Left ventricle myocardium inferior (tissue), 1 donor: ENCODE measurements around the gene STK25. TPM values are rescaled to one million over a fixed set of nuclear protein-coding genes. Genes with fewer than 3 reads are reported as not detected.
"Not testable (repeated sequence)": the region's sequence is repeated elsewhere in the genome, so short reads cannot be mapped to it uniquely, and the experiment has no call there.

ENCODE experiments used
- DNase-seq: peaks from one replicate; pipeline ENCODE4 v3.0.0-alpha.2; 2020
- H3K27ac ChIP-seq: fragments of 200-600 bp; replicated peaks from 2 replicates; pipeline ENCODE4 v1.8.0; 2021
- H3K27me3 ChIP-seq: fragments of 200-600 bp; 2 replicates; pipeline ENCODE4 v1.8.0; 2021; ENCODE audit warnings: low read depth
- H3K36me3 ChIP-seq: fragments of 200-600 bp; 2 replicates; pipeline ENCODE4 v1.8.0; 2021
- H3K4me1 ChIP-seq: fragments of 200-600 bp; 2 replicates; pipeline ENCODE4 v1.8.0; 2021
- H3K4me3 ChIP-seq: fragments of 200-600 bp; 2 replicates; pipeline ENCODE4 v1.8.0; 2021; ENCODE audit warnings: mild to moderate bottlenecking, moderate library complexity
- H3K9me3 ChIP-seq: fragments of 200-600 bp; replicated peaks from 2 replicates; pipeline ENCODE4 v1.8.0; 2021
- CTCF ChIP-seq: fragments of 200-600 bp; IDR thresholded peaks from 2 replicates; pipeline ENCODE4 v1.8.0; 2021; ENCODE audit warnings: antibody characterized with exemption, mild to moderate bottlenecking, borderline replicate concordance
- intact Hi-C: fragments of 100-400 bp; cut with micrococcal nuclease; formaldehyde crosslinking; loops from one replicate; pipeline ENCODE4 v1.11.0; 2022
- total RNA-seq: library from RNA; stranded (reverse); fragmentation: NEBNext Ultra II Directional; extraction: Animal tissue kit (Norgen Biotek cat#: 25700); gene quantifications from one replicate; pipeline ENCODE4 v1.2.1, GENCODE V29; 2021
- donor health status: DM: no; HTN: yes; CAD: no; lungs with severe emphysema.

The STK25 gene
- total RNA-seq, 1 donor from 2014 or later: 89.1 TPM

GRCh38 chr2:241532168-241532567 lies 23.8 kb upstream of the STK25 start:
- intact Hi-C loops: no loop called here
- H3K4me3 ChIP-seq: no peak overlapping the region
- H3K27me3 ChIP-seq: no peaks in the 10 kb centered on the region
- no peaks in the 10 kb centered on the region for H3K36me3 ChIP-seq
- H3K4me1 ChIP-seq: no peaks in the 10 kb centered on the region
- DNase-seq: no peak
- TF ChIP-seq CTCF: no peak
- H3K9me3 ChIP-seq: no peaks in the 10 kb centered on the region
- no peak overlapping the region for H3K27ac ChIP-seq

DNA sequence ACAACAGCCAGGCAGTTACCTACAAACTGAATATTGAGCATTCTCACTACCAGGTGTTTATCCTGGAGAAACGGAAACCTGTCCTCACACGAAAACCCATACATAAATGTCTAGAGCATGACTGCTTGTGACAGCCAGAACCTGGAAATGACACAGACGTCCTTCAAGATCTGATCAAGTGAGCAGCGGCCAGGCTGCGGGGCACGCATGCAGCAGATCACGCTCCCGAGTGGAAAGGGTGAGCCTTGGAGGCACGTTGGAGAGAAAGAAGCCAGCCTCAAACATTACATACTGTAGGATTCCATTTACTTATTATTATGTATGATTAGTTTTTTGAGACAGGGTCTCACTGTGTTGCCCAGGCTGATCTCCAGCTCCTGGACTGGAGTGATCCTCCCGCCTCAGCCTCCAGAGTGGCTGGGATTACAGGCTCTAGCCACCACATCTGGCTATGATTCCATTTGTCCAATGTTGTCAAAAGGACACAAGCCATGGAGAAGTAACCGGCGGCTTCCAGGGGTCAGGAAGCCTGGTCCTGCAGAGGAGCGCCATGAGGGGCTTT lies 22.9 kb upstream of the STK25 start:
- Histone ChIP-seq H3K27me3 (no peaks in the 10 kb centered on the region), H3K4me3 (no peak overlapping the region), H3K4me1 (no peaks in the 10 kb centered on the region), H3K9me3 (no peaks in the 10 kb centered on the region), H3K36me3 (no peaks in the 10 kb centered on the region), H3K27ac (no peak overlapping the region)
- no peak for DNase-seq
- no peak for TF ChIP-seq CTCF
- intact Hi-C loops: no loop called here

DNA sequence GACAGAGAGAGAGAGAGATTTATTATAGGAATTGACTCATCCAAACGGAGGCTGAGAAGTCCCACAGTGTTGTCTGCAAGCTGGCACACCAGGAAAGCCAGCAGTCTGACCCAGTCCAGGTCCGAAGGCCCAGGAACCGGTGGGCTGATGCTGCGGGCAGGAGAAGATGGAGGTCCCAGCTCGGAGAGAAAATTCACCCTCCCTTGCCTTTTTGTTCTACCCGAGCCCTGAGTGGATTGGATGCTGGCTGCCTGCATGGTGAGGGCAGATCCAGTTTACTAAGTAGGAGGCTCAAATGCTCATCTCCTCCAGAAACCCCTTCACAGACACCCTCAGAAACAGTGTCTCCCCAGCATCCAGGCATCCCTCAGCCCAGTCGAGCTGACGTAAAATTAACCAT lies 22.2 kb upstream of the STK25 start:
- Histone ChIP-seq H3K27me3 (no peaks in the 10 kb centered on the region), H3K4me3 (no peak overlapping the region), H3K36me3 (no peaks in the 10 kb centered on the region), H3K9me3 (peaks cover 4% of the 10 kb centered on the region), H3K27ac (no peak overlapping the region), H3K4me1 (no peaks in the 10 kb centered on the region)
- no peak for TF ChIP-seq CTCF
- no peak for DNase-seq
- intact Hi-C loops: no loop called here

DNA sequence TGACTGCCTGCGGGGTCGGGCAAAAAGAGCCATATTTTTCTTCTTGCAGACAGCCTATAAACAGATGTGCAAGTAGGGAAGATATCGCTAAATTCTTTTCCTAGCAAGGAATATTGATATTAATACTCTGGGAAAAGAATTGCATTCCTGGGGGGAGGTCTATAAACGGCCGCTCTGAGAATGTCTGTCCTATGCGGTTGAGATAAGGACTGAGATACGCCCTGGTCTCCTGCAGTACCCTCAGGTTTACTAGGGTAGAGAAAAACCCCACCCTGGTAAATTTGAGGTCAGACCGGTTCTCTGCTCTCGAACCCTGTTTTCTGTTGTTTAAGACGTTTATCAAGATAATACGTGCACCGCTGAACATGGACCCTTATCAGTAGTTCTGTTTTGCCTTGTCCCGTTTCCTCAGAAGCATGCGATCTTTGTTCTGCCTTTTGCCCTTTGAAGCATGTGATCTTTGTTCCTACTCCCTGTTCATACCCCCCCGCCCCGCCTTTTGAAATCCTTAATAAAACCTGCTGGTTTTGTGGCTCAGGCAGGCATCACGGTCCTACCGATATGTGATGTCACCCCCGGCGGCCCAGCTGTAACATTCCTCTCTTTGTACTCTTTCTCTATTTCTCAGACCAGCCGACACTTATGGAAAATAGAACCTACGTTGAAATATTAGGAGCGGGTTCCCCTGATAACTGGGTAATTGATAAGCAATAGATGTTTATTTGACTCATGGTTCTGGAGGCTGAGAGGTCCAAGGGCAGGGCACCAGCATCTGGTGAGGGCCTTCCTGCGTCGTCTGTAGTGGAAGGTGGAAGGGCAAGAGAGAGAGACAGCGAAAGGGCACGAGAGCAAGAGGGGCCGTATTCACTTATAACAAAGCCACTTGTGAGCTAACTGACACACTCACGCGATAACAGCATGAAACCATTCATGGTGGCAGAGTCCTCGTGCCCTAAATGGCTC lies 17.7 kb upstream of the STK25 start:
- intact Hi-C loops, DNase-seq: not testable (repeated sequence)

DNA sequence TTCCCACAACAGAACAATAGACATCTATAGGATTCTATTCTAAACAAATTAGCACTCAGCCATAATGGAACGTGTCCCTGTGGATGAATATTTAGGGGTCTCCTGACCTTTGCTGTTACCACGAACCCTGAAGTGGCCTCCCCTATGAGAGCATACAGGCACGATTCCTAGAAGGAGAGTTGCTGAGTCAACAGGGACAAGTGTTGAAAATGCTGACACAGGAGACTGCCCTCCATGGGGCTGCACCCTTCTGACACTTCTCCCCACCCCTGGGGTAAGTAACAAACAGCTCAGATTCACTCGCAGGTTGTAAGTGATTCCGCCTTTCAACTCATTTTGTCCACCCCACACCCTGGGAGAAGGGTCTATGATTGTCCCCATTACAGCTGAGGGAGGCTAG lies 14.1 kb upstream of the STK25 start:
- TF ChIP-seq CTCF: no peak
- Histone ChIP-seq H3K27ac (no peak overlapping the region), H3K4me3 (no peak overlapping the region), H3K36me3 (no peaks in the 10 kb centered on the region), H3K27me3 (peaks cover 41% of the 10 kb centered on the region), H3K4me1 (no peaks in the 10 kb centered on the region), H3K9me3 (peaks cover 6% of the 10 kb centered on the region)
- no peak for DNase-seq
- intact Hi-C loops: no loop called here

More for the DNA sequence above, 17.7 kb upstream of the STK25 start:
- not testable (repeated sequence) for H3K9me3 ChIP-seq, H3K4me3 ChIP-seq, H3K36me3 ChIP-seq, H3K4me1 ChIP-seq, H3K27ac ChIP-seq
- H3K27me3 ChIP-seq: peaks cover 17% of the 10 kb centered on the region

GRCh38 chr2:241519669-241520068 lies 11.3 kb upstream of the STK25 start:
- H3K9me3 ChIP-seq: no peaks in the 10 kb centered on the region
- H3K36me3 ChIP-seq: no peaks in the 10 kb centered on the region
- no peak overlapping the region for H3K27ac ChIP-seq
- H3K27me3 ChIP-seq: peaks cover 41% of the 10 kb centered on the region
- TF ChIP-seq CTCF: no peak
- intact Hi-C loops: no loop called here
- H3K4me3 ChIP-seq: no peak overlapping the region
- no peak for DNase-seq
- no peaks in the 10 kb centered on the region for H3K4me1 ChIP-seq
